IPS DF 19.7 (cell line): ENCODE data around the gene MEGF9.
"Not testable (repeated sequence)": the region's sequence is repeated elsewhere in the genome, so short reads cannot be mapped to it uniquely, and the experiment has no call there.

Experiments used
- DNase-seq: peaks from one replicate; pipeline ENCODE4 v3.0.0-alpha.2; 2013; ENCODE audit warnings: low read depth, low spot score

The MEGF9 gene

GRCh38 chr9:120659676-120660075 lies 54.6 kb downstream of the MEGF9 start:
- no peak for DNase-seq

GRCh38 chr9:120659209-120659608 lies 55.1 kb downstream of the MEGF9 start:
- no peak for DNase-seq

- DNase-seq, result no peak
Observed at GRCh38 chr9:120655005-120655622, 59.2 kb downstream of the MEGF9 start.

- no peak for DNase-seq
Observed at GRCh38 chr9:120654272-120654671, 60.0 kb downstream of the MEGF9 start.

GRCh38 chr9:120653762-120654161 lies 60.5 kb downstream of the MEGF9 start:
- DNase-seq, result no peak

GRCh38 chr9:120652934-120653333 lies 61.3 kb downstream of the MEGF9 start:
- no peak for DNase-seq

GRCh38 chr9:120650352-120650751 lies 63.9 kb downstream of the MEGF9 start:
- DNase-seq, result no peak

GRCh38 chr9:120648581-120649197 lies 65.6 kb downstream of the MEGF9 start:
- no peak for DNase-seq

- DNase-seq, result no peak
Observed at GRCh38 chr9:120646948-120647347, 67.3 kb downstream of the MEGF9 start.

GRCh38 chr9:120645760-120646159 lies 68.5 kb downstream of the MEGF9 start:
- DNase-seq, result no peak

- no peak for DNase-seq
Observed at GRCh38 chr9:120643061-120643460, 71.2 kb downstream of the MEGF9 start.

- DNase-seq, result no peak
Observed at GRCh38 chr9:120642129-120642770, 72.0 kb downstream of the MEGF9 start.

- DNase-seq, result not testable (repeated sequence)
Observed at GRCh38 chr9:120640874-120641273, 73.4 kb downstream of the MEGF9 start.

GRCh38 chr9:120640380-120640779 lies 73.9 kb downstream of the MEGF9 start:
- DNase-seq, result no peak

GRCh38 chr9:120637919-120638318 lies 76.4 kb downstream of the MEGF9 start:
- no peak for DNase-seq

- no peak for DNase-seq
Observed at GRCh38 chr9:120636194-120636957, 77.9 kb downstream of the MEGF9 start.

- DNase-seq, result no peak
Observed at GRCh38 chr9:120635011-120635410, 79.3 kb downstream of the MEGF9 start.

- no peak for DNase-seq
Observed at GRCh38 chr9:120630333-120630732, 83.9 kb downstream of the MEGF9 start.

- not testable (repeated sequence) for DNase-seq
Observed at GRCh38 chr9:120628925-120629497, 85.3 kb downstream of the MEGF9 start.

- no peak for DNase-seq
Observed at GRCh38 chr9:120628207-120628924, 85.9 kb downstream of the MEGF9 start.

GRCh38 chr9:120627073-120627472 lies 87.2 kb downstream of the MEGF9 start:
- DNase-seq, result no peak
